K562 (cell line): ENCODE results near the gene ZNF112. TPM values are rescaled to one million over a fixed set of nuclear protein-coding genes. Genes with fewer than 3 reads are reported as not detected.

ENCODE experiments used
- ARID3B ChIP-seq: fragments of 250-450 bp; sonication (Bioruptor Pico); IDR thresholded peaks from 2 replicates; pipeline ENCODE4 v1.4.0; 2020; ENCODE audit warnings: borderline replicate concordance
- ARID4B ChIP-seq: sonication (generic); formaldehyde crosslinking; IDR thresholded peaks from 2 replicates; pipeline ENCODE4 v1.8.0; 2022; ENCODE audit warnings: mild to moderate bottlenecking, missing genetic modification reagents
- E2F5 ChIP-seq: sonication (generic); formaldehyde crosslinking; IDR thresholded peaks from 2 replicates; pipeline ENCODE4 v1.8.0; 2022; ENCODE audit warnings: mild to moderate bottlenecking, missing genetic modification reagents
- HNRNPH1 ChIP-seq: fragments of 200-400 bp; formaldehyde crosslinking; optimal IDR thresholded peaks from 2 replicates; pipeline ENCODE3; 2017; ENCODE audit warnings: low read depth, mild to moderate bottlenecking, low read length, moderate library complexity
- ID3 ChIP-seq, 2 experiments: fragments of 250-450 bp in 1 of 2; fragments of 450-650 bp in 1 of 2; sonication (Bioruptor Pico) in 1 of 2; IDR thresholded peaks; 2 replicates each; pipeline versions ENCODE4 v1.6.1 to v1.8.0; 2016 to 2021; ENCODE audit warnings: mild to moderate bottlenecking in 2 of 2, moderate library complexity in 2 of 2, missing compliant biosample characterization in 1 of 2, missing genetic modification characterization in 1 of 2
- PREB ChIP-seq: sonication (generic); formaldehyde crosslinking; IDR thresholded peaks from 2 replicates; pipeline ENCODE4 v1.8.1; 2023; ENCODE audit warnings: mild to moderate bottlenecking, missing genetic modification reagents
- SMARCA4 ChIP-seq: fragments of 450-650 bp; IDR thresholded peaks from 2 replicates; pipeline ENCODE4 v1.6.1; 2016
- TAF15 ChIP-seq: fragments of 200-400 bp; formaldehyde crosslinking; IDR thresholded peaks from 2 replicates; pipeline ENCODE4 v1.6.1; 2017; ENCODE audit warnings: mild to moderate bottlenecking, low read depth, low read length, moderate library complexity
- TBL1XR1 ChIP-seq, 2 experiments: IDR thresholded peaks; 2 replicates each; pipeline ENCODE4 v1.6.1; 2012; ENCODE audit warnings: improper control_type of control experiment in 2 of 2, low read length in 2 of 2, mild to moderate bottlenecking in 1 of 2
- ZBTB5 ChIP-seq: fragments of 450-650 bp; IDR thresholded peaks from 2 replicates; pipeline ENCODE4 v1.6.1; 2017; ENCODE audit warnings: antibody characterized with exemption
- ZNF197 ChIP-seq: fragments of 200-800 bp; sonication (Bioruptor generic); IDR thresholded peaks from 2 replicates; pipeline ENCODE4 v1.6.1; 2016; ENCODE audit warnings: low read depth, missing genetic modification characterization, missing compliant biosample characterization
- ZNF41 ChIP-seq: fragments of 250-450 bp; sonication (Bioruptor Pico); conservative IDR thresholded peaks from 2 replicates; pipeline ENCODE4 v1.4.0; 2020; ENCODE audit warnings: mild to moderate bottlenecking
- ZNF436 ChIP-seq: fragments of 250-450, 450-650 bp; sonication (Bioruptor Pico); formaldehyde crosslinking; IDR thresholded peaks from 2 replicates; pipeline ENCODE4 v1.7.0; 2020; ENCODE audit warnings: mild to moderate bottlenecking
- ZNF445 ChIP-seq: fragments of 250-450 bp; sonication (Bioruptor Pico); IDR thresholded peaks from 2 replicates; pipeline ENCODE4 v1.4.0; 2020; ENCODE audit warnings: low read depth, mild to moderate bottlenecking, moderate library complexity
- ZNF75A ChIP-seq: fragments of 450-650 bp; formaldehyde crosslinking; IDR thresholded peaks from 2 replicates; pipeline ENCODE4 v1.4.0; 2020; ENCODE audit warnings: mild to moderate bottlenecking
- ZZZ3 ChIP-seq: fragments of 450-650 bp; IDR thresholded peaks from 2 replicates; pipeline ENCODE4 v1.6.1; 2016; ENCODE audit warnings: antibody characterized with exemption, mild to moderate bottlenecking, moderate library complexity
- polyA plus RNA-seq, 8 experiments: library from polyadenylated mRNA; depleted of rRNA in 4 of 8; stranded (reverse) in 5 of 8; unstranded in 3 of 8; fragments of >200 nt; fragmentation: Nextera tagmentation in 2 of 8; fragmentation: Illumina TruSeq in 1 of 8; extraction: Ambion mirVana in 2 of 8; extraction: Trizol in 1 of 8; gene quantifications; 2 replicates each; pipeline versions ENCODE4 v1.2.1 to v1.2.3, GENCODE V29; 2011 to 2014; ENCODE audit warnings: inconsistent platforms in 1 of 8, missing spikeins in 1 of 8
- total RNA-seq, 7 experiments: library from RNA; depleted of rRNA in 6 of 7; stranded (reverse); fragments of >200 nt in 6 of 7; fragmentation: Illumina TruSeq in 2 of 7; extraction: Trizol in 2 of 7; gene quantifications; 2 replicates each; pipeline versions ENCODE4 v1.2.1 to v1.2.3, GENCODE V29; 2011 to 2021; ENCODE audit warnings: low replicate concordance in 1 of 7

The ZNF112 gene
- total and polyA plus RNA-seq, 9 of the 15 experiments (the other 6 are each of a cell fraction or from before 2014, with no cell fraction given) = 0.21 to 1.3 (median 0.61) TPM

GRCh38 chr19:44304659-44305193 lies 51.8 kb downstream of the ZNF112 start, which contains the start of gene ZNF235 (continued):
- TF ChIP-seq ZNF445 (CRISPR knock-in tag) (no peak), ARID3B (no peak), TAF15 (no peak), SMARCA4 (peak; percentile 47), HNRNPH1 (no peak), ZNF41 (CRISPR knock-in tag) (no peak), ID3 (CRISPR knock-in tag; IDR thresholded peaks at IDR 0.05) (no peak), ID3 (tag; IDR thresholded peaks at IDR 0.05) (no peak), ZZZ3 (no peak), PREB (CRISPR knock-in tag) (no peak), ZBTB5 (no peak), ZNF436 (CRISPR knock-in tag) (no peak), TBL1XR1 (IDR thresholded peaks at IDR 0.05; ENCODE audit: low read length in 2 of 2) (no peak), ARID4B (CRISPR knock-in tag) (0 out of 2 replicates have a peak, but pooled peaks have one; percentile 17), ZNF197 (CRISPR knock-in tag) (no peak), ZNF75A (CRISPR knock-in tag) (no peak), E2F5 (CRISPR knock-in tag) (peak; percentile 56; the same call in 1 of the 2 replicates)
